HG03159 (cell line): ENCODE results near the gene TMCC1.
"Not testable (repeated sequence)": the region's sequence is repeated elsewhere in the genome, so short reads cannot be mapped to it uniquely, and the experiment has no call there.

Experiments
- ATAC-seq: cut with Tn5 transposase; IDR thresholded peaks from one replicate; pipeline ENCODE4 v1.9.1; 2021; ENCODE audit warnings: mild to moderate bottlenecking, moderate library complexity; ENCODE audit not compliant: unreplicated experiment

The TMCC1 gene

GRCh38 chr3:129837065-129837642 lies 56.4 kb downstream of the TMCC1 start:
- ATAC-seq = no peak

- no peak for ATAC-seq
These were observed 57.0 kb downstream of the TMCC1 start for GRCh38 chr3:129836381-129837064.

GRCh38 chr3:129835198-129835597 lies 58.3 kb downstream of the TMCC1 start:
- ATAC-seq = no peak

- ATAC-seq = no peak
These were observed 58.9 kb downstream of the TMCC1 start for GRCh38 chr3:129834580-129834979.

GRCh38 chr3:129831942-129832341 lies 61.6 kb downstream of the TMCC1 start:
- not testable (repeated sequence) for ATAC-seq

- no peak for ATAC-seq
These were observed 62.0 kb downstream of the TMCC1 start for GRCh38 chr3:129831503-129831902.

GRCh38 chr3:129829640-129830039 lies 63.9 kb downstream of the TMCC1 start:
- no peak for ATAC-seq

GRCh38 chr3:129827765-129828164 lies 65.7 kb downstream of the TMCC1 start:
- ATAC-seq = peak; percentile 69

- no peak for ATAC-seq
These were observed 68.5 kb downstream of the TMCC1 start for GRCh38 chr3:129824926-129825541.

- no peak for ATAC-seq
These were observed 70.8 kb downstream of the TMCC1 start for GRCh38 chr3:129822679-129823078.

- no peak for ATAC-seq
These were observed 71.3 kb downstream of the TMCC1 start for GRCh38 chr3:129822241-129822640.

- ATAC-seq = no peak
These were observed 72.9 kb downstream of the TMCC1 start for GRCh38 chr3:129820587-129820986.

GRCh38 chr3:129812589-129812988 lies 80.9 kb downstream of the TMCC1 start:
- no peak for ATAC-seq

GRCh38 chr3:129809297-129809696 lies 84.2 kb downstream of the TMCC1 start:
- no peak for ATAC-seq

- no peak for ATAC-seq
These were observed 97.4 kb downstream of the TMCC1 start for GRCh38 chr3:129796146-129796545.

GRCh38 chr3:129795186-129796010 lies 98.1 kb downstream of the TMCC1 start:
- ATAC-seq = no peak

GRCh38 chr3:129794311-129795185 lies 99.0 kb downstream of the TMCC1 start:
- no peak for ATAC-seq

- ATAC-seq = no peak
These were observed 99.6 kb downstream of the TMCC1 start for GRCh38 chr3:129793942-129794310.

GRCh38 chr3:129793319-129793718 lies 100.2 kb downstream of the TMCC1 start:
- no peak for ATAC-seq

GRCh38 chr3:129783470-129783869 lies 110.0 kb downstream of the TMCC1 start:
- no peak for ATAC-seq

- ATAC-seq = no peak
These were observed 114.6 kb downstream of the TMCC1 start for GRCh38 chr3:129778871-129779270.
